ENCODE data around the gene PPP6R2.
"Not testable (repeated sequence)": the region's sequence is repeated elsewhere in the genome, so short reads cannot be mapped to it uniquely, and the experiment has no call there.

The PPP6R2 gene

GRCh38 chr22:50425179-50425916, 82.2 kb downstream of the PPP6R2 start:
- DNase-seq (ENCODE audit: low read depth), result no peak

DNA sequence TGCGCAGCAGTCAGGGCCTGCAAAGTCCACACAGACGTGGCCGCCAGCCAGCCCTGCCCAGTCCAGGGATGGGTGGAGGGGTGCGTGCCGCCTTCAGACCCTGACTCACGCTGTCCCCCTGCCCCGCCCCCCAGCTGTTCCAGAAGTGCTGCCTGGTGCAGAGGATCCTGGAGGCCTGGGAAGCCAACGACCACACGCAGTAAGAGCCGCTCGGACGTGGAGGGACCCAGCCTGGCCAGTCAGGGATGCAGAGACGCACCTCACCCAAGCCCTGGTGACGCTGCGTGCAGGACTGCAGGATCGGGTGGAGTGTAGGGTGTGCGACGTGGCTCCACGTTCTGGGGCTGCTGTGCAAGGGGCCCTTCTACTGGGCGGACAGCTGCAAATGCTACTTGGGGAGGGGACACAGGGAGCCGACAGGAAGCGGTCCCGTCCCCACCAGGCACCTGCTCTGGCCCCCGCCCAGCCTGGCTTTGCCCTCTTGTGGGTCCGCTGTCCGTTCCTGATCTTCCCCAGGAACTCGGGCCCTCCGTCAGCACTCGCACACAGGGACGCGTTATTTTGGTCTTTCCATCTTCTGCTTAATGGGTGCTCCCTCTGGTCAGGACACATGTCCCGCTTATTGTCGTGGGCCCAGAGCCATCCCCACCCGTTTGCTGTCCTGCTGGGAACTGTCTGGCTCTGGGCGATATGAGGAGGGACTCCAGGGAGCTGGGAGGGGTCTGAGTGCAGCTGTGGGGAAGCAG, 89.2 kb downstream of the PPP6R2 start:
- no peak for DNase-seq (ENCODE audit: low read depth)

GRCh38 chr22:50432877-50433510, 89.9 kb downstream of the PPP6R2 start:
- not testable (repeated sequence) for DNase-seq (ENCODE audit: low read depth)

DNA sequence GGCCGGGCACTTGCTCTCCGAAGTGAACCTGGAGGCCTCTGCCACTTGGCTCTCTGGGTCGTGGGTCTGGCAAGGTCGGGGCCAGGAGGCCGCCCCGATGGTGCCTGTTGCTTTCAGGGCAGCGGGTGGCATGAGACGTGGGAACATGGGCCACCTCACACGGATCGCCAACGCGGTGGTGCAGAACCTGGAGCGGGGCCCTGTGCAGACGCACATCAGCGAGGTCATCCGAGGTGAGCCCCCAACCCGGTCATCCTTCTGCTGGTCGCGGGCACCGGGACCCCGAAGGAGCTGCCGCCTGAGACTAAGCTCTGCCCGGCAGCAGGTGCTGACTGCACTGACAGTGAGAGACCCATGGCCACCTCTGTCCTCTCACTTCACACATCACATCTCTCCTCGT, 91.7 kb downstream of the PPP6R2 start:
- no peak for DNase-seq (ENCODE audit: low read depth)

- no peak for DNase-seq (ENCODE audit: low read depth)
Observed at GRCh38 chr22:50435291-50436014, 92.3 kb downstream of the PPP6R2 start.

- no peak for DNase-seq (ENCODE audit: low read depth)
Observed at GRCh38 chr22:50436015-50436830, 93.1 kb downstream of the PPP6R2 start.

DNA sequence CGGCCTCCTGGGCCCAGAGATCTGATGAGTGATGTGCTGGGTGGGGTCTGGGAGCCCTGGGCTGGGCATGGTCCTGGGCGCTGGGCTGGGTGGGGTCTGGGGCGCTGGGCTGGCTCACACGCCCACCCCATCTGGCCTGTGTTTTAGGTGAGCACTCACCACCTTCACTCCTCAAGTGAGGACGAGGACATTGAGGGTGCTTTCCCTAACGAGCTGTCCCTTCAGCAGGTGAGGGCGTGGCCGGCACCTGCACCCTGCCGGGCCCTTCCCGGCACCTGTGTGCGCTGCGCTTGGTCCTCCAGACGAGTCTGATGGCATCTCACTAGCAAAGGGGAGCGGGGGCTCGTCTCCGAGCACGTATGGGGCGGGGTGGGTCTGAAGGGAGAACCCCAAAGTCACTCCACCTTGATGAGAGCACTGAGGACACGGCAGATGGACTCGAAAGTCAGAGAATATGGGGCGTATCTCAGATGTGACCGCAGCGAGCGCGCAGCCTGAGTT, 93.8 kb downstream of the PPP6R2 start:
- no peak for DNase-seq (ENCODE audit: low read depth)

DNA sequence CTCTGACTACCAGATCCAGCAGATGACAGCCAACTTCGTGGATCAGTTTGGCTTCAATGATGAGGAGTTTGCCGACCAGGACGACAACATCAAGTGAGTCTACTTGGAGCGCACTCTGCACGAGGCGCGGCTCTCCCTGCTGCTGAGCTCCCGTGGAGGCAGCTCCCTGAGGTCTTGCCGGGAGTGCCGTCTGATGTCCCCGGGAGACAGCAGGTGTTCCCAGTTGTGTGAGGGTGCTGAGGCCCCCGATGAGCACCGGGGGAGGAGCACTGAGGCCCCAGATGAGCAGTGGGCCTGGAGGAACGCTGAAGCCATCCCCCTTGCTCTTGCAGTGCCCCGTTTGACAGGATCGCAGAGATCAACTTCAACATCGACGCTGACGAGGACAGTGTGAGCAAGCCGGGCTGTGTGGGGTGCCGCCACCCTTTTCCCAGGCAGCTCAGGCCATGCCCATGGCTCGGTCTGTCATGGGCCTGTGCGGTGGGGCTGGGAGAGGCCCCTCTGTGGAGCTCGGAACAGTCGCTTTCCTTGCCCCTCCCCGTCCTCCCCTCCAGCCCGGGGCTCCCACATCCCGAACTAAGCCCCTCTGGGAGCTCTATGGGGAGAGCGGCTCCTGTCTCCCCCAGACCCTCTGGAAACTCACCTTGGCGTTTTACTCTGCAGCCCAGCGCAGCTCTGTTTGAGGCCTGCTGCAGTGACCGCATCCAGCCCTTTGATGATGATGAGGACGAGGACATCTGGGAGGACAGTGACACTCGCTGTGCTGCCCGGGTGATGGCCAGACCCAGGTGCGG, 94.6 kb downstream of the PPP6R2 start:
- no peak for DNase-seq (ENCODE audit: low read depth)

GRCh38 chr22:50438305-50439275, 95.5 kb downstream of the PPP6R2 start:
- no peak for DNase-seq (ENCODE audit: low read depth)

DNA sequence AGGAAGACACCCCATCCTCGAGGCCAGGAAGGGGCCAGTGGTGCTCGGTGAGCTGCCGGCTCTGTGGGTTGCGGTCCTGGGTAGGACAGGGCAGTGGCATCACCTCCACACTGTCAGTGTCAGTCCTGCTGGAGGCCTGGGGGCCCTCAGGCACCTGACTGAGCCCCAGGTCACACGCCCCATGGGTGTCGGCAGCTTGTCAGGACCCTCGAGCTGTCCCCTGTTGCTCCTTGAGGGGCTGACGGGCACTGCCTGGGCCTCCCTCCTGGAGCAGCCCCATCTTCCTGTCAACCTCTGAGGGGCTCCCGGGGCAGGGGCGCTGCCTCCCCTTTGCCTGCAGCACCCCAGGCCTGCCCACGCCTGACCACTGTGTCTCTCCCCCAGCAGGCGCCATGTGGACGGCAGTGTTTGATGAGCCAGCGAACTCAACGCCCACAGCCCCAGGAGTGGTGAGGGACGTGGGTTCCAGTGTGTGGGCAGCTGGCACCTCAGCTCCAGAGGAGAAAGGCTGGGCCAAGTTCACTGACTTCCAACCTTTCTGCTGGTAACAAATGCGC, 96.3 kb downstream of the PPP6R2 start:
- no peak for DNase-seq (ENCODE audit: low read depth)

- no peak for DNase-seq (ENCODE audit: low read depth)
Observed at GRCh38 chr22:50439871-50440331, 96.8 kb downstream of the PPP6R2 start.

- no peak for DNase-seq (ENCODE audit: low read depth)
Observed at GRCh38 chr22:50440544-50441249, 97.6 kb downstream of the PPP6R2 start.

DNA sequence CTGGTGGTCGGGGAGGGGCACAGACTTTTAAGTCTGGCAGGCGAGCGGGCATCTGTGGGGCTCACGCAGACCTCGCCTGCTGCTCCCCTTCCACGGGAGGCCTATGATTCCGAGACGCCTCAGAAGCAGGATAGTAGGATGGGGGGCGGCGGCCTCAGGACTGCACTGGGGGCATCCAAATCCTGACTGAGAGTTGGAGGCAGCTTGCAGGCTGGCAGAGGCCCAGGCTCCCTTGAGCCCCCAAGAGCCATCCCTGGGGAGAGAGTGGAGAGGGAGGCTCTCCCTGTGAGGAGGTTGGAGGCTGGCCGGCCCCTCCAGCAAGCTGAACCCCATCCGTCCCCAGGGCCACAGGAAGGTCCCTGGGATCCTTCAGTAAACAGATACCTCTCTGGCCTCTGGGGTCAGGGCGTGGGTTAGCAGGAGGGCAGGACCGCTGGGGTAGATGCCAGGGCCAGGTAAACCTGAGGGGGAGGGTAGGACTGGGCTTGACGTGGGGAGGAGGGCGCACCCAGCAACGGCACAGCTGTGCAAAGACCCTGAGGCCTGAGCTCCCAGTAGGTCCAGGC, 98.4 kb downstream of the PPP6R2 start:
- no peak for DNase-seq (ENCODE audit: low read depth)

DNA sequence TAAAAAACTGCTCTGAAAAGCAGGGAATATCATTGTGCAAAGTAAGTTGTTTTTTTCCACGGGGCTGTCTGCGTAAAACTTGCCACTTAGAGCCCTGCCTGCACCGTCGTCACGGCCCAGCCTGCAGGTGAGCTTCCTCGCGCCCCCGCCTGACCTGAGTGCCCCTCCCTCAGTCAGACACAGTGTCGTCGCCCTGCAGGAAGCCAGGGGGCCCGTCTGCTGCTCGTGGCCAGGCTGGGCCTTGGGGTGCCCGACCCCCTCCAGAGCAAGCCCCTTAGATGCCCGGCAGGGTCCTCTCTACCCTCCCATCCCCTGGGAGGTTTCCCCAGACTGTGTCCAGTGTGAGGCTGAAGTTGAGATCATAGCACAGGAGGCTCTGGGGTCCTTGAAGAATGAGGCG, 100.1 kb downstream of the PPP6R2 start:
- DNase-seq (ENCODE audit: low read depth), result no peak

- no peak for DNase-seq (ENCODE audit: low read depth)
Observed at GRCh38 chr22:50443801-50444625, 100.9 kb downstream of the PPP6R2 start.

- DNase-seq (ENCODE audit: low read depth), result no peak
Observed at GRCh38 chr22:50444663-50445062, 101.5 kb downstream of the PPP6R2 start.
